Stimulated activated effector memory CD8-positive, alpha-beta T cell treated with anti-CD3 and anti-CD28 coated beads, Interleukin-12 subunit alpha, Interleukin-12 subunit beta, amount 100 ng/mL, for 72 hours (primary cell): ENCODE results near the gene DNASE1.
A peak's percentile ranks its signal among the peaks of the same experiment; 100 is the strongest.

ENCODE experiments used
- ATAC-seq: fragments of 150-1000 bp; cut with Tn5 transposase; 2 replicates; pipeline ENCODE4 v1.10.0; 2021
- DNase-seq, 2 donors: peaks; one replicate each; pipeline ENCODE4 v3.0.0; 2021 to 2022; ENCODE audit warnings: low spot score in 2 of 2
- H3K27ac Mint-ChIP-seq: one replicate; pipeline ENCODE4 v1.8.0; 2022; ENCODE audit warnings: mild to moderate bottlenecking, mixed read lengths
- H3K36me3 Mint-ChIP-seq: one replicate; pipeline ENCODE4 v1.8.0; 2022; ENCODE audit warnings: mild to moderate bottlenecking, mixed read lengths
- H3K4me1 Mint-ChIP-seq: one replicate; pipeline ENCODE4 v1.8.0; 2022; ENCODE audit warnings: mixed read lengths
- H3K4me3 Mint-ChIP-seq: one replicate; pipeline ENCODE4 v1.8.0; 2022; ENCODE audit warnings: mild to moderate bottlenecking, mixed read lengths
- H3K9me3 Mint-ChIP-seq: one replicate; pipeline ENCODE4 v1.8.0; 2022; ENCODE audit warnings: mixed read lengths

DNASE1 gene

GRCh38 chr16:3694051-3694450 is 39.6 kb downstream of the DNASE1 start:
- no peak overlapping the region for H3K4me3 Mint-ChIP-seq
- H3K9me3 Mint-ChIP-seq, result no peaks in the 10 kb centered on the region
- ATAC-seq, result no peak
- no peak overlapping the region for H3K27ac Mint-ChIP-seq
- H3K36me3 Mint-ChIP-seq, result peaks cover 24% of the 10 kb centered on the region
- no peak for DNase-seq
- peaks cover 10% of the 10 kb centered on the region for H3K4me1 Mint-ChIP-seq

DNA sequence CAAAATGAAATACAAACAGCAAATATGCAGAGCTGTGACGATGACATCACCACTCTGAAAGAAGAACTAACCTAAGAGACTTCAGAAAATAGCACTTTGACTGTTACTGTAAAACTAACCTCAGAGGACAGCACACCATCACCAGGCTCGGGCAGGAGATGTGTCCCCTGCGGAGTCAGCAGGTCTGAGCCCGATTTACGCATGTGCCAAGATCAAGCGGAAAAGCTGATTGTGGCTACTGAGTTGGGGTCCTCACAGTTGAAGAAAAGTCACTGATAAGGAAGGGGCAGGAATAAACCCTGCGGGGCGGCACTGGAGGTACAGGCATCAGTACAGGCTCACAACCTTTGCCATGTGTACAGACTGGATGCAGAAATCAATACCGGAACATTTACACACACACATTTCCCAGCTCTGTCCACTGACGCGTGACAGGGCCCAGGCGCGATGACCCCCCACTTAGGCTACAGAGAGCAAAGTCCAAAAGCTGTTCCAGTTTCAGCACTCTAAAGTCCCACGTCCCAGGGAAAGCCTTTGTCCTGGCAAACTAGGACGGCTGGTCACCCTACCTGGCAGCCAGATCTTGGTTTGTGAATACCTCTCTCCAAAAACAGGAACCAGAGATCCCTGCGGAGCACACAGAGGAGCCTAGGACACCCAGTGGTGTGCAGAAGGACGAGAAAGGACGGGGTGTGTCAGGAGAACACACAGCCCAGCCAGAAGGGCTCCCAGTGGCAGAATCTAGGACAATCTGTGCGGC is 41.3 kb downstream of the DNASE1 start:
- ATAC-seq (no peak), DNase-seq (no peak)
- Mint-ChIP-seq H3K4me3 (no peak overlapping the region), H3K4me1 (peaks cover 2% of the 10 kb centered on the region), H3K36me3 (peaks cover 7% of the 10 kb centered on the region), H3K27ac (peak overlapping the region; percentile 18), H3K9me3 (no peaks in the 10 kb centered on the region)

DNA sequence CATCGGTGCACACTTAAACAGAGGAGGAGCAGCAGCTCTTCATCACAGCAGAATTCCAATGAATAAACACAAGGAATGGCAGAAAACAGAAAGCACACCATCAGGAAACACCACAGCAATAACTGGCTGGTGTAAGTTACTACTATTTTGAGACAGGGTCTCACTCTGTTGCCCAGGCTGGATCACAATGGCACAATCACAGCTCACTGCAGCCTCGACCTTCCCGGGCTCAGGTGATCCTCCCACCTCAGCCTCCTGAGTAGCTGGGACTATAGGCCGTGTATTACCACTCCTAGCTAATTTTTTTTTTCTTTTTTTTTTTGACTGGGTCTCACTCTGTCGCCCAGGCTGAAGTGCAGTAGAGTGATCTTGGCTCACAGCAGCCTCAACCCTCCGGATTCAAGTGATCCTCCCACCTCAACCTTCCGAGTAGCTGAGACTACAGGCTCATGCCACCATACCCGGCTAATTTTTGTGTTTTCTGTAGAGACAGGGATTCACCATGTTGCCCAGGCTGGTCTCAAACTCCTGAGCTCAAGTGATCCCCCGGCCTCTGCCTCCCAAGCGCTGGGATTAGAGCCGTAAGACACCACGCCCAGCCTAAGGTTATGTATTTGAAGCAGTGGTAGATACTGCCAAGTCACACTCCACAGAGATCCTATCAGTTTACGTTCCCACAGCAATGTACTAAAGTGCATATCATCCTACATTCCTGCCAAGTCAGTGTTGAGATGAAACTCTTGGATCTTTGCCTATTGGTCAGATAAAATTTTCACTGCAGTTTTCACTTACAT is 42.1 kb downstream of the DNASE1 start:
- Mint-ChIP-seq H3K9me3 (no peaks in the 10 kb centered on the region), H3K27ac (no peak overlapping the region), H3K36me3 (peaks cover 5% of the 10 kb centered on the region), H3K4me1 (no peaks in the 10 kb centered on the region), H3K4me3 (no peak overlapping the region)
- no peak for ATAC-seq
- DNase-seq, result no peak

GRCh38 chr16:3698941-3699340 is 44.5 kb downstream of the DNASE1 start:
- Mint-ChIP-seq H3K27ac (no peak overlapping the region), H3K36me3 (peaks cover 13% of the 10 kb centered on the region)

GRCh38 chr16:3701531-3701930 is 47.0 kb downstream of the DNASE1 start:
- Mint-ChIP-seq H3K27ac (no peak overlapping the region), H3K4me3 (no peak overlapping the region), H3K9me3 (no peaks in the 10 kb centered on the region), H3K4me1 (no peaks in the 10 kb centered on the region), H3K36me3 (peaks cover 22% of the 10 kb centered on the region)
- DNase-seq (no peak), ATAC-seq (no peak)

More at GRCh38 chr16:3698941-3699340, 44.5 kb downstream of the DNASE1 start:
- no peaks in the 10 kb centered on the region for H3K9me3 Mint-ChIP-seq
- DNase-seq, result no peak
- H3K4me1 Mint-ChIP-seq, result no peaks in the 10 kb centered on the region
- no peak for ATAC-seq
- no peak overlapping the region for H3K4me3 Mint-ChIP-seq

DNA sequence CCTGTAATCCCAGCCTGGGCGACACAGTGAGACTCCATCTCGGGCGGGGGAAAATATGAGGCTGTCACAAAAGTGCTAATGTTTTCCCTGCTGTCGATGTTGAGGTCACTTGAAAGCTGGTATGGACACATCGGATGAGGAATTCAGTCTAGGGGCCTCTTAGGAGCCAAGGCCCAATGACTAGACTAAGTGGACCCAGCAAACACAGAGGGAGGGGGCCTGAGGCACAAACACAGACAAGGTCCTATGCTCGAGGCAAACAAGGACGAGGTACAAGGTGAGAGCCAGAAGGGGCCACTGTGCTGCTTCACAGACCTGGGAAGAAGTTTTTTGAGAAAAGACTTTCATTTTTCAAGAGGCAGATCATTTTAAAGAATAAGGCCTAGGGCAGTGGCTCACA is 47.6 kb downstream of the DNASE1 start:
- H3K4me1 Mint-ChIP-seq, result no peaks in the 10 kb centered on the region
- no peak overlapping the region for H3K27ac Mint-ChIP-seq
- no peaks in the 10 kb centered on the region for H3K9me3 Mint-ChIP-seq
- no peak for DNase-seq
- no peak for ATAC-seq
- peaks cover 27% of the 10 kb centered on the region for H3K36me3 Mint-ChIP-seq
- H3K4me3 Mint-ChIP-seq, result no peak overlapping the region

DNA sequence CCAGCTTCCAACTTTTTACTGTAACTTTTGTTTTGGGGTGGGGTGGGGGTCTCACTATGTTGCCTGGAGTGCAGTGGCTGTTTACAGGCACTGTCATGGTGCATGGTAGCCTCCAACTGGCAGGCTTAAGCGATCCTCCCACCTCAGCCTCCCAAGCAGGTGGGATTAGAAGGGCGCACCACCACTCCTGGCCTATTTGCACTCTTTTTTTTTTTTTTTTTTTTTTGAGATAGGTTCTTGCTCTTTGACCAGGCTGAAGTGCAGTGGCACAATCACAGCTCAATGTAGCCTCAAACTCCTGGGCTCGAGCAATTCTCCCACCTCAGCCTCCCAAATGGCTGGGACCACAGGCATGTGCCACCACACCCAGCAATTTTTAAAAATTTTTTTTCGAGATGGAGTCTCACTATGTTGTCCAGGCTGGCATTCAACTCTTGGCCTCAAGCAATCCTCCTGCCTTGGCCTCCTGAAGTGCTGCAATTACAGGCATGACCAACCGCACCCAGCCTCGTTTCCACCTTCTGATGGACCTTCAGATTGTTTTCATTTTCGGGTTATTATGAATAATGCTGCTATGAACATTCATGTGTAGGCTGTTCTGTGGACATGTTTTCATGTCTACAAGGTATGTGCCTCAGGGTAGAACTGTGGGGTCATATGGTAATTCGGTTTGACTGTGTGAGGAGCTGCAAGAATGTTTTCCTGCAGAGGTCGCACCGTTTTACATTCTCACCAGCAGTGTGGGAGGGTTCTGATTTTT is 51.9 kb downstream of the DNASE1 start:
- Mint-ChIP-seq H3K4me1 (no peaks in the 10 kb centered on the region), H3K27ac (no peak overlapping the region), H3K9me3 (no peaks in the 10 kb centered on the region), H3K4me3 (no peak overlapping the region), H3K36me3 (peaks cover 58% of the 10 kb centered on the region)
- no peak for ATAC-seq
- no peak for DNase-seq
